G401 (cell line): Measurements from ENCODE around the gene TP73. TPM values are rescaled to one million over a fixed set of nuclear protein-coding genes. Genes with fewer than 3 reads are reported as not detected.
A peak's percentile ranks its signal among the peaks of the same experiment; 100 is the strongest.

ENCODE experiments used
- DNase-seq: peaks from one replicate; pipeline ENCODE4 v3.0.0-alpha.2; 2015; ENCODE audit warnings: low spot score
- in situ Hi-C: cut with HindIII; loops from 2 replicates; pipeline ENCODE4 v1.10.0; 2016; ENCODE audit warnings: low sequenced_read_pairs, mixed read lengths
- total RNA-seq: library from RNA; depleted of rRNA; stranded (reverse); fragments of >200 nt; shearing (Covaris generic); gene quantifications from 2 replicates; pipeline ENCODE4 v1.2.3, GENCODE V29; 2014

The TP73 gene
- total RNA-seq, 1 experiment from 2014 or later = 2.4 TPM

DNA sequence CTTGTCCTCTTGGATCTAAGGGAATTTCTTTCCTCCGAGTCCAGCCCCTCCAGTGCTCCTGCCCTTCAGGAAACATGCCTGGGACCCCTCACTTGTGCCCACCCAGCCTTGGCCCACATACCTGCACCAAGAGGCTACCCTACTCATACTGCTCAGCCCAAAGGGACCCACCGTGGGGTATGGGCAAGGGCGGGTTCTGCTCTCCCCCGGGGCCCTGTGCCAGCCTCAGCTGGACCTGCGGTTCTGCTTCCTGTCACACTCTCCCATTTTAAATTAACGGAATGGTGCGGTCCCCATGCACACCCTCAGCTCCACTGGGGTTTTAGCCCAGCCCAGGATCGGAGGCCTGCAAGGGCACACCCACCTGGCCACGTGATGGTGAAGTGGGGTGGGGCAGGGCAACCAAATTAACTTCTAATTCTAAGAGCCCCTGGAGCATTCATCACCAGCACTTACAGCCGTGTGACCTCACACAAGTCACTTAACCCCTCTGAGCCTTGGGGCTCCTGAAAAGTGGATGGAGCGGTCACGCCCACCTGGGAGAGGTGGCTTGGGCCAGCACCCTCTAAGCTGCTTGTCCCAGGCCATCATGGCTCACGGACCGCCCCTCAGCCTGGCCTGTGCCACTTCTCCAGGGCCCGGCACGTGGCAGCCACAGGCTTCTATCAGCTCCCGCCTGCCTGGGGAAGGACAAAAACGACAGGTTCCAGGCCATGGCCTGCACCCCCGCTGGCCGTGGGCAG lies 28.3 kb downstream of the TP73 start:
- DNase-seq = no peak
- in situ Hi-C loops = no loop called here

DNA sequence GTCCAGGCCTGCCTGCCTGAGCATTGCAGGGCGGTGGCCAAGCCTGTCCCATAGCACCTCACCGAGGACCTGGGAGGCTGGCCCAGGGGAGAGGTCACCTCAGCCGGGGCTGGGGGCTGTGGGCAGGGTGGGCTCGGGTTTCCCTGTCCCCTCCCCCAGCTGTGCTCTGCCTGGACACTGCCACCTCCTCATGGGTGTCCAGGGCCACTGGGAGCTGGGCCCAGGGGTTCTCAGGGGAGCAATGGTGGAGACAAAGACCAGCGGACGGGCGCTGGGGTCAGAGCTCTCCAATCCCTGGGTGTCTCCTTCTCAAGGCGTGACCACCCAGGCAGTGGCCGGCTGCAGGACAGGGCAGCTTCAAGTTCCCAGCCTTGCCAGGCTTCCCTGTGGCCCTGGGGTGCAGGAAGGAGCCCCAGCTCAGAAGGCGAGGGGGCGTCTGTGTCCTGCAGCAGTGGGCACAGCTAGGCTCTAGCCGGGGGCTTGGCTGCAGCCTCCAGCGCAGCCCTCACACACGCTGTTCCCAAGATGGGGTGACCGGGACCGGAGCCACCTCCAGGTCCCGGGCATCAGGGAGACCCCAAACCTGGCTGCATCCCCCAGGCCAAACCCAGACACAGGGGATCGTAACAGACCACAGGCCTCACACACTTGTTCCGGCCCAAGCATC lies 29.0 kb downstream of the TP73 start:
- in situ Hi-C loops = no loop called here
- DNase-seq = no peak

DNA sequence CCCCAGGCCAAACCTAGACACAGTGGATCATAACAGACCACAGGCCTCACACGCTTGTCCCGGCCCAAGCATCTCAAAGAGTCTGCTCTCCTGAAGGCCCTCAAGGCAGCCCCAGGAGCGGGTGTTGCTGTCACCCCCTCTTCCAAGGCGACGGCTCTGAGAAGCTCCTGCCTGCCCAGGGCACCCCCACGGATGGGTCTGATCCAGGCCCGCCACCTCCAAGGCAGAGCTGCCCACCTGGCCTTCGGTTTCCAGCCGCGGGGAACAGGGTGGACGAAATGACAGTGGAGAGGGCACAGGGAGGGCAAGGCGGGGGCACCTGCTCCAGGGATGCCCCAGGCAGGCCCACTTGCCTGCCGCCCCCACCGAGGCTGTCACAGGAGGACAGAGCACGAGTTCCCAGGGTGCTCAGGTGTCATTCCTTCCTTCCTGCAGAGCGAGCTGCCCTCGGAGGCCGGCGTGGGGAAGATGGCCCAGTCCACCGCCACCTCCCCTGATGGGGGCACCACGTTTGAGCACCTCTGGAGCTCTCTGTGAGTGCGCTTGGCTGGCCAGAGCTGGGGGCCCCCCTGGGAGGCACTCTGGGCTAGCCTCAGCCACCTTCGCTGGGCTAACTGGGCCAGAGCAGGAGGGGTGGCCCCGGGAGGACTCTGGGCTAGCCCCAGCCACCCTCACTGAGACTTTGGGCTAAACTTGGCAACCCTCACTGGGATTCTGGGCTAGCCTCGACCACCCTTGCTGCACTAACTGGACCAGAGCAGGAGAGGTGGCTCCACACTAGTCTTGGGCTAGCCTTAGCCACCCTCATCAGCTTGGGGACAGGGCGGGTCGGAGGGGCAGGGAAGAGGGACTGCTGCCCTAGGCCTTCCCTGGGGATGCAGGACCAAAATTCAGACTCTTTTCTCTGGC lies 29.8 kb downstream of the TP73 start:
- in situ Hi-C loops = no loop called here
- DNase-seq = no peak

DNA sequence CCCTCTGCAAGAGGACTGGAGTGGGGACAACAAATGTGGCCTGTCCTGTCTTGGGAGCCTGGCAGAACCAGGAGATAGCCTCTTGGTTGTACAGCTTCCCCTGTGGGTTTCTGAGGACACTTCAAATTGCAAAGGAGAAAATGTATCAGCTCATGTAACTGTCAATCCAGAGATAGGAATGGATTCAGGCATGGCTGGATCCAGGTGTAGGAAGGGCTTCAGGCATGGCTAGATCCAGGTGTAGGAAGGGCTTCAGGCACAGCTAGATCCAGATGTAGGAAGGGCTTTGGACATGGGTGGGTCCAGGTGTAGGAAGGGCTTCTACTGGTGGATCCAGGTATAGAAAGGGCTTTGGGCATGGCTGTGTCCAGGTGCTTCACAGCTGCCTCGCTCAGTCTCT lies 30.9 kb downstream of the TP73 start:
- in situ Hi-C loops = no loop called here
- DNase-seq = no peak

DNA sequence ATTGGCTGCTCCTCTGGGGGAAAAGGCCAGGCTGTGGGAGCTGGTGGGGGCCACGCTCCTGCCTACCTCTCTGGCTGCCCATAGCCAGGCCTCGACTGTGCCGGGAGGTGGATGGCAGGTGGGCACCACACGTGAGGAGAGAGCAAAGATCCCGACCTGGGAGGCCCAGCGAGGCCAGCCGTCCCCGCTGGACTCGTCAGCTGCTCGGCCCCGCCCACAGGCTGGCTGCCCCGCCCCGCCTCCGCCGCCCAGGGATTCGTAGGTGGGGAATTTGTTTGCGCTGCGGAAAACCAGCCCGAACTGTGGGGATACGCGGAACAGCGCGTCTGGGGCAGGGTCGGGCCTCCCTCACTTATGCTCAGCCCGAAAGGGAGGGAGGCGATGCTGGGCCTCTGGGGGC lies 31.7 kb downstream of the TP73 start:
- no peak for DNase-seq
- in situ Hi-C loops = no loop called here

DNA sequence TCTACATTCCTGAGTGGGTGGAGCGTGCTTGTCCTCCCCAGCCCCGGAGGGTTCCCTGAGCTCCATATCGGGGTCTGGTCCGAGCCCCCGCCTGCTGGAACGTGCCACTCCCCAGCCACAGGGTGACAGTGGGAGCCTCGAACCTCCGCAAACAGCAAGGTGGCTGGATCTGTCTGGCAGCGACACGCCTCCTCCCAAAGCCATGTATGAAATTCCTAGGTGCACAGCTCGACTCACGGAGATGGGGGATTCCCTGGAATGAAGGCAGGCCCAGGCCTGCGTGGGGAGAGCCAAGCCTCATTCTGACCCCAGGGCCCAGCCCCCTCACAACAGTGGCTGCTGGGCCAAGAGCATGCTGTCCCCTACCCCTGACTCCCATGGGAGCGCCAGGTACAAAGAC lies 32.9 kb downstream of the TP73 start:
- in situ Hi-C loops = no loop called here
- DNase-seq = no peak

DNA sequence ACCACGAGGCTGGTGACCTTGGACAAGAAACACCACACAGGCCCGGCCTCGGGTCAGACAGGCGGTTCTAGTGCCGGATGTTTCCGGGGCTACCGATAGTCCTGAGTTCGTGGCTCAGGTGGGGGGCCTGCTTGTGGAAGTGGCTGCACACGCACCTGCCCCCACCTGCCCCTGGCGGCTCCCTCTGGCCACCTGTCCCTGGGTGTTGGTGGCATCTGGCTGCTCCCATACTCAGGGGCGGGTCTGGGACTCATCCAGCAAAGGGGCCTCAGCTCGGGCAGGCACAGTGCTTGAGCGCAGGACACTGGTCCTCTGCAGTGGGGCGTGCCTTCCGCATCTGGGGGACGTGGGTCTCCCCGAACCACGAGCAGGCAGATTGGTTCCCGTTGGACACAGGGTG lies 33.6 kb downstream of the TP73 start:
- no peak for DNase-seq
- in situ Hi-C loops = no loop called here

DNA sequence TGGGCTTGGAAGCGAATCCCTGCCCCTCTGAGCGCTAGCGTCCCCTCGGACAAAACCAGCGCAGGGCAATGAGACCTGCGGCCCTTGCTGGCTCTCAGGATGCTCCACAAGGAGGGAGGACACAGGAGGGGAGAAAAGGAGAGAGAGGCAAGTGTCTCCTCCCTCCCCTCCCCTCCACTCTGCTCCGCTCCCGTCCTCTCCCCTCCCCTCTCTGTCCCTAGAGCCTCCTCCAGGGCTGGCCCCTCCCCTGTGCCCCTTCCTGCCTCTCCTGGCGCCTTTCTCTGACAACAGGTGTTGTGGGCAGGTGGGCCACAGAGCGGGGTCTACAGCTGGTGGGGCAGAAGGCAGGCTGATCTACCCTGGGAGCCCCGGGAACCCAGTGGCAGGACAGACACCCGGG lies 35.2 kb downstream of the TP73 start:
- in situ Hi-C loops = no loop called here
- no peak for DNase-seq

DNA sequence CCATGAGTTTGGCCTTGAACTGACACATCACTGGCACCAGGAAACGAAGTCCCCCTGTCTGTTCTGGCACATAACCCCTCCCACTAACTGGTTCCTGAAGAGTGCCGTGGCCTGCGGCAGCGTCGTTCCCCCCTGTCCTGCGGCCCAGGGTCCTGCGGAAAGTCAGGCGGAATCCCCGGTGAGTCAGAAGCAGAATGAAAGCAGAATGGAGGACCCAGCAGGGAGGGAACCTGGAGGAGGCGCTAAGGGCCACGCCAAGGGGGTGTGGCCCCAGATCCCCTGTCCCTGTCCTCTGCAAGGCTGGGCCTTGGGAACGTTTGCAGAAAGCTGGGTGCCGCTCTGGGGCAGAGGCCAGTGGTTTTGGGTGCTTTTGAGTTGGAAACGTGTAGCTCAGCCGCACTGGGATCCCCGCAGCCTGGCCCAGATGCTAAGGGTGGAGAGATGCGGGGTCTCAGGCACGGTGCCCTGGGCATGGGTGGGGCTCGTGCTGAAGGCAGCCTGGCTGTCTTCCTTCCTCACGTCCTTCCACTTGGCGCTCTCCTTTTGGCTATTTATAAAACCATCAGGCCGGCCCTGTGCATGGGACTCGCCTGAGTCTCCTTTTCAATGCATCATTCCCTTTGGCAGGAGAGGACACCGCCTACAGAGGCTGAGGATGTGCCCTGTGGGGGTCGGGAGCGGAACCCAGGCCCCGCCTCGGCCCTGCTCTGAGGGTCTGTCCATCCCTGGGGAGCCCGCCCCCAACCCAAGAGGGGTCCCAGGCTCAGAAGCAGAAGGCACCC lies 36.2 kb downstream of the TP73 start:
- in situ Hi-C loops = no loop called here
- no peak for DNase-seq

DNA sequence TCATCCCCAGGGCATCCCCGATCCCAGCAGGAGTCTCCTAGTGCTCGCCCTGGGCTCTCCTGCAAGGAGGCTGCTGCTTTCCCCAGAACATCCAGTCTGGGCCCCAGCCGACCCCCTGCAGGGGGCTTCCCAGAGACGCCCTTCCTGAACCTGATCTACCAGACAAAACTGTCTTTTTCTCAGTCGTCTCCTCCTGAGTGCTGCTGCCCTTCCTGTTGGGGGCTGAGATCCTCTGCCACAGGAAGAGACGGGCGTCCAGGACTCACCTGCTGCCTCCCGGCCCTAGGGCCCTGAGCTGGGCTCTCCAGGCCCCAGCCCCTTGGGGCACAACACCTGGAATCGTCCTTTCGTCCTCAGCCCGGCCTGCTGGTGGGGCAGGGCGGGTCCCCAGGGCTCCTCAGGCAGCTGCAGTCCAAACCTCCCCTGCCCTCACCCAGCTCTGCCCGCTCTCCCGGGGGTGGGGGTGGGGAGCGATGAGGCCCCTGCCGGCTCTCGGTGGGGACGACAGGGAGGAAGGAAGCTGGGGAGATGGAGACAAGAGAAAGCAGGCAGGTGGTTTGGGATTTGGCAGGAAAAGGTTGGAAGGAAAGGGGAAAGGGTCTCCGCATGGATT lies 36.9 kb downstream of the TP73 start:
- no peak for DNase-seq
- in situ Hi-C loops = no loop called here

DNA sequence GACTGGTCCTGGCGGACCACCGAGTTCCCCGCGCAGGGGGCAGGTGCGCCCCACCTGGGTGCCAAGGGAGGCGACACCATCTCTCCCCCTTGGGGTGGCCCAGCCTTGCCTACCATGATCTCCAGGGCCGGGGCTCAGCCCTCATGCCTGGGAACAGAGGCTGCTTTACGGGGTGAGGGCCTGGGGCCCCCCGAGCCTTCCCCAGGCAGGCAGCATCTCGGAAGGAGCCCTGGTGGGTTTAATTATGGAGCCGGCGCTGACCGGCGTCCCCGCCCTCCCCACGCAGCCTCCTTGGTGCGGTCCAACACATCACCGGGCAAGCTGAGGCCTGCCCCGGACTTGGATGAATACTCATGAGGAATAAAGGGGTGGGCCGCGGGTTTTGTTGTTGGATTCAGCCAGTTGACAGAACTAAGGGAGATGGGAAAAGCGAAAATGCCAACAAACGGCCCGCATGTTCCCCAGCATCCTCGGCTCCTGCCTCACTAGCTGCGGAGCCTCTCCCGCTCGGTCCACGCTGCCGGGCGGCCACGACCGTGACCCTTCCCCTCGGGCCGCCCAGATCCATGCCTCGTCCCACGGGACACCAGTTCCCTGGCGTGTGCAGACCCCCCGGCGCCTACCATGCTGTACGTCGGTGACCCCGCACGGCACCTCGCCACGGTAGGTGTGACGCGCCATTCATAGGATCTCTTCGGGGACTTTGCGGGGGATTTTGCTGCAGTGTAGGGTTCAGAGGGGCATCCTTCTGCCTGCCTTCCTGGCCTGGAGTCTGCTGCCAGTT lies 38.2 kb downstream of the TP73 start:
- DNase-seq = no peak
- in situ Hi-C loops = no loop called here

DNA sequence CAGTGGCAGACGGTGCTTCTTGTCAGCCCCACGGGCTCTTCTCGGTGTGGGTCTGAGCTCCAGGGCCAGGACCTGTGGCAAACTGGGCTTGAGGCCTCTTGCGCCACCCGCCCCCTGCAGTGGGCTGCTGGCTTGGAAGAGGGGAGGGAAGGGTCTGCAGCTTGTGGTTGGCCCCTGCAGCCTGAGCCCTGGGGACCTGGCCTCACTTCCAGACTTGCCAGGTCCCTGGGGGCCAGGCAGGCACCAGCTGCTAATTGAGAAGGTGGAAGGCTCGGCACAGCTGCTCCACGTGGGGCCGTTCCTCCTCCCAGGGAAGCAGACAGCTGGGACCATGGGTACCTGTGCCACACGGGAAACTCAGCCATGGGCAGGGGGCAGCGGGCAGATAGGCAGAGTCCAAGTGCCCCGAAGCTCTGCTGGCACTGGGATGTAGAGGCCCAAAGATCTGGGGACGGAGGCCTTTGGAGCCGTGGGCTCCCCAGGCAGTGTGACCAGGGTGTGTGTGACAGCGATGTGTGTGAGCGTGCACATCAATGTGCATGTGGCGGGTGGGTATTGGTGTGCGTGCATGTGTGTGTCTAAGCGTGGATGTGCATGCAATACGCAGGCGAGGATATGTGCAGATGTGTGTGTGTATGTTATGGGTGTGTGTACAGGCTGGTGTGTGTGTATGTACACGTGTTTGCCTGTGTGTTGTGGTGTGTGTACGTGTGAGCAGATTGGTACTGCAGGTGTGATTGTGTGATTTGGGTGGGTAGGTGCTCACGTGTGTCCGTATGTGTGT lies 39.3 kb downstream of the TP73 start:
- in situ Hi-C loops = no loop called here

DNA sequence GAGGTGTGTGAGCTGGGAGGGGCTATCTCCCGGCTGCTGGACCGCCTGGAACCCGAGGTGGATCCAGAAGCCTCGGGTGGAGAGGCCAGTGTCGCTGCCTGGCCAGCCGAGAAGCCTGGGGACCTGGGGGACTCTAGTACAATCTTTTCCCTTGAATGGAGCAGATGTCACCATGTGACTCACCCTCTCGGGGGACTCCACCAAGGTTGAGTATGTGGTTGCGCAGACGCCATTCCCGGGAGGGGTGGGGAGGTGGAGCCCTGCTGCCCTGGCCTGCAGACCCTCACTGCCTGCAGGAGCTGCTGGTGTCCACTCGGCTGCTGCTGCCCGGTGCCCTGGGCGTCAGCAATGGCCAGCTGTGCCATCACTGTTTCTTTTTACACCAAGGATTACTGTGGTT lies 40.3 kb downstream of the TP73 start:
- in situ Hi-C loops = no loop called here
- no peak for DNase-seq

More for the DNA sequence above, 39.3 kb downstream of the TP73 start:
- no peak for DNase-seq

DNA sequence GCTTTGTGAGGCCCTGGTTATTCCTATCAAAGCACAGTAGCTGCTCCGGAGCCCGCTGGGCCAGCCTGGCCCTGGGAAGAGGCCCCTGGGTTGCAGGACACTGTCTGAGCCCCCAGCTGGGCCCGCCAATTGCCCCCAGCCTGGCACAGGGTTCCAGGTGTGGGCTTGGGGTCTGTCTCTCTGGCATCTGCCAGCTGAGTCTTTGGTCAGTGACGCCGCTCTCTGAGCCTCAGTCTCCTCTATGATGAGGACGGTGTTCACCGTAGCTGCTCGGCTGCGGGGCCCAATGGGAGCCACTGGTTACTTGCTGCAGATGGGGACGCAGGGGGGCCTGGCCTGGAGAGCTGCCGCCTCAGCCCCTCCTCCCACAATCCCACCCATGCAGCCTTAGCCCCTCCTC lies 41.0 kb downstream of the TP73 start:
- no peak for DNase-seq
- in situ Hi-C loops = no loop called here

DNA sequence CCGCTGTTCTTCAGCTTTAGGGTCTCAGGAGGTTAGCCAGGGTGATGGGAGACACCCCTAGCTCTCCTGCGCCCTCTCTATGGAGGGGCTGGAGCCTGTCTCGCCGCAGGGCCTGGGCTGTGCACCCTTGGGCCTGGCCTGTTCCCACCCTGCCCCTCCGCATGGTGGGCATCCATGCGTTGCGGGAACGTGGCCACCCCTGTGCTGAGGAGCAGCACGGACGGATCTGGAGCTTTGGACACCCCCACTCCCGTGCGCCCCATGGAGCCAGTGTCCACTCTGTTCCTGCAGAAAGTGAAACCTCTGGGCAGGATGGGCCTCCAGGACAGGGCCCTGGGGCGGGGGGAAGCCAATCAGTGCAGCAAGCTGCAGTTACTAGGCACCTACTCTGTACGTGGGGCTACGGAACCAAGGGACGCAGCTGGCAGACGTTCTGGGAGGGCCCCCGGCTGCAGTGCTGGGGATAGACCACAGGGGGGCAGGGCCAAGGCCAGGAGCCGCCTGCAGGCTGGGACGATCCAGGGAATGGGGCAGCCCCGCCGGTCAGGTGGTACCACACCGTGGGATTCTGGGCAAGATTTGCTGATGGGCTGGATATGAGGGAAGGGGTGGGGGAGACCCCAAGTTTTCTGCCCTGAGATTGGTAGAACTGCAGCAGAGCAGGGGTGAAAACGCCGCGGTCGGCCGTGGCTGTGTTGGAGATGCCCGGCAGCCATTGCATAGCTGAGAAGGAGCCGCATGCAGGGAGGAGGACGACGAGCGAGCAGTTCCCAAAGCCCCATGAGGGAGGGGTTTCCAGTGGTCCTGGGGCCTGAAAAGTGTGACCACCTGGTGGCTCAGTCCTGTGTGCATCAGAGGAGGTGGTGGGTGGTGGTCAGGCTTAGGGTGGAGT lies 43.3 kb downstream of the TP73 start:
- DNase-seq = peak; percentile 40
- in situ Hi-C loops = no loop called here

DNA sequence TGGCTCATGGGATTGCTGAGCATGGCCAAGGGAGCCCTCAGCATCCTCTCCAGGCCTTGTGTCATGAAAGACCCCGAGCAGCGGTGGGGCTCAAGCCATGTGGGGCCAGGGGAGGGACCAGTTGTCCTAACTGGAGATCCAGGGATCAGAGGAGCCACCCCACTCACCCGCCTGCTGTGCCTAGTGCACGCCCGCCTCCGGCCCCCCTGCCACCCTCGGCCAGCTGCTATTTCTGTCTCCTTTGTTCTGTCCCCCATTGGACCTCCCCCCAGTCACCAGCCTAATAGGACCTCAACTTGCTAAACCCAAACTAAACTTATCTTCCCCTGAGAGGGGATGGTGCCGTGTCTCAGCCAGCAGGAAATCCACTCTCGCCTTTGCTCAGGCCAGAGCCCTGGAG lies 44.4 kb downstream of the TP73 start:
- no peak for DNase-seq
- in situ Hi-C loops = no loop called here

DNA sequence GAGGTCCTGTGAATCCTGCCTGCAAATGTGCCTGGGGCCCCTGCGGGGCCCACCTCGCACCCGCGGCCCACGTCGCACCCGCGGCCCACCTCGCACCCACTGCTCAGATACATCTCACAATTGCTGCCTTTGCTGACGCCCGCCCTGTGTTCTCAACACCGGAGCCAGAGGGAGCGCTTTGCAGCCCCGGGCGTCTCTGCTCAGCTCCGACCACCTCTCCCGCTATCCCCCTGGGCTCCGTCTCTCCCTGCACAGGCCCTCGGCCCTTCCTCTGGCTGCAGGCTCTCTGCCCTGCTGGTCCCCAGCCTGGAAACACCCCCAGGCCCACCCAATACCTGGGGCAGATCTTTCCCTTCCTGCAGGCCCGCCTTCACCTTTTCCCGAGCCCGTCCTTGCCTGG lies 44.8 kb downstream of the TP73 start:
- no peak for DNase-seq
- in situ Hi-C loops = no loop called here
